GM21825 (cell line): Measurements from ENCODE around the gene RPL39.
"Not testable (repeated sequence)": the region's sequence is repeated elsewhere in the genome, so short reads cannot be mapped to it uniquely, and the experiment has no call there.

Source experiments
- ATAC-seq: cut with Tn5 transposase; IDR thresholded peaks from one replicate; pipeline ENCODE4 v1.9.1; 2021; ENCODE audit warnings: mild to moderate bottlenecking, moderate library complexity; ENCODE audit not compliant: unreplicated experiment

Gene RPL39

DNA sequence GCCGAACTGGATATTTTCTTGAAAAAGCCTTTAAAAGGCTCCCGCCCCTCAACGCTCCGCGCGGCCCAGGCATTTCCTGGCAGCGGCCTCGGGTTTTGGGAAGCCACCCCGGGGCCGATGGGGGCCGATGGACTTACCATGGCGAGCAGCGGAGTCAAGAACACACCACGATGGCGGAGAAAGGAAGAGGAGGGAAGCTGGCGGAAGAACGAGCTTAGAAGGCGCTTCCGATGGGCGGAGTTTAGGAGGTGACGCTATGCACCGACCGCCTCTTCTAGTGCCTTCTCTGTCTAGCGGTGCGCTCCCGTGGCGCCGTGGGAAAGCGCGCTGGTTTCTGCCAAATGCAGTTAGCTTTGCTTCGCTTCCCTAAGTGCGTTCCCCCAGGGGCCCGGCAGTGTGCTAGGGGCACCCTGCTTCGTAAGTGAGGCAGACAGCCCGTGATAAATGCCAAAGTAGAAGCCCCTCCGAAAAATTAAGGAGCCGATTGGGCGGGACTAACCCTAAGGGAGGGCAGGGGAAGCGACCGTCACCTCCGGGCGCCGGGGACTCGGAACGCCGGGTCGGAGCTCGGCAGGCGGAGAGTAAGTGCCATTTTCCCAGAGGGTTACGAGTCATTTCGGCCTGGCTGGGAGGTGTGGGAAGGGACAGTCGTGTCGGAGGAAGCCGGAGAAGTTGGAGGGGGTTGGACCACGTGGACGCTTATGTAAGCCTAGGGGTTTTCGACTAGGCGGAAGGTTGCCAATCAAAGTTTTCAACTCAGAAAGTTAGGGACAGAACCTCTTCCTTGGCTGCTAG lies at the start of gene RPL39:
TSS of gene RPL39 (minus strand) at position 194 of the 795 bp plus-strand sequence. CDS start at position 140, 54 bp downstream.
- ATAC-seq, result peak; percentile 94

DNA sequence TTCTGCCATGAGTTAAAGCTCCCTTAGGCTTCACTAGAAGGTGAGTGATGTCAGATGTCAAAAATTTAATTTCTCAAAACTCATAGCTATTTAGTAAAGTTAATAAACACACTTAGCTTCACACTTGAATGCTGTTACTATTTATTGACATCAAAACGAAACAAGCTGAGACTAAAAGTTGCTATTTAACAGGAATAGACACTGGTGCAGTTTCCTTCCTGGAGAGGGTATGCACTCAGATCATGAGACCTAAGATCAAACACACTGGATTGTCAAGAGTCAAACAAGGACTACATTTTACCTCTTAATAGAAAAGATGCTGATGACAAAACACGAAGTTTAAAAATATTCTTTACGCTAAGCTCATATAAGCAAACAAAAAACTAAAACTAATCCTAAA lies 42.5 kb upstream of the RPL39 start:
- no peak for ATAC-seq

DNA sequence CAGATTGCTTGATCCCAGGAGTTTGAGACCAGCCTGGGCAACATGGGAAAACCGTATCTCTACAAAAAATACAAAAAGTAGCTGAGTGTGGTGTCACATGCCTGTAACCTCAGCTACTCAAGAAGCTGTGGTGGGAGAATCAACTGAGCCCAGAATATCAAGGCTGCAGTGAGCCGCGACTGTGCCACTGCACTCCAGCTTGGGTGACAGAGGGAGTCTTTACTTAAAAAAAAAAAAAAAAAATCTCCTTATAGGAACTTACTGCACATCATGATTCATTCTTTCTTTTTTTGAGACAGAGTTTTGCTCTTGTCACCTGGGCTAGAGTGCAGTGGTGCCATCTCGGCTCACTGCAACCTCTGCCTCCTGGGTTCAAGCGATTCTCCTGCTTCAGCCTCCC lies 37.0 kb upstream of the RPL39 start:
- no peak for ATAC-seq

DNA sequence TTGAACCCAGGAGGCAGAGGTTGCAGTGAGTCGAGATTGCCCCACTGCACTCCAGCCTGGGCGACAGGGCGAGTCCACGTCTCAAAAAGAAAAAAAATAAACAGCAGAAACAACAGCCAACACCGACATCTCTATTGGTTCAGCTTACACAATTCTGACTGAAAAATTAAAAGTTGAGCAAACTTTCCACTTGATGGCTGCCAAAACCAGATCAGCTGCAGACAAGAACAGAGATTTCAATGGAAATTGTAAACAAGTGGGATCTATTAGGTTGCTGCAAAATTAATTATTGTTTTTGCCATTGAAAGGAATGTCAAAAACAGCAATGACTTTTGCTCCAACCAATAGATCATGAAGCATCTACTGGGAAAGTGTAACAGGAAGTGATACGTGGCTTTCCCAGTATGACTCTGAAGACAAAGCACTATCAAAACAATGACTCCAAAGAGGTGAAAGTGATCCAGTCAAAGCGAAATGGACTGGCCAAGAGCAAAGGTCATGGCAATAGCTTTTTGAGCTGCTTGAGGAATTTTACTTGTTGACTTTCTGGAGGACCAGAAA lies 35.0 kb upstream of the RPL39 start:
- no peak for ATAC-seq

DNA sequence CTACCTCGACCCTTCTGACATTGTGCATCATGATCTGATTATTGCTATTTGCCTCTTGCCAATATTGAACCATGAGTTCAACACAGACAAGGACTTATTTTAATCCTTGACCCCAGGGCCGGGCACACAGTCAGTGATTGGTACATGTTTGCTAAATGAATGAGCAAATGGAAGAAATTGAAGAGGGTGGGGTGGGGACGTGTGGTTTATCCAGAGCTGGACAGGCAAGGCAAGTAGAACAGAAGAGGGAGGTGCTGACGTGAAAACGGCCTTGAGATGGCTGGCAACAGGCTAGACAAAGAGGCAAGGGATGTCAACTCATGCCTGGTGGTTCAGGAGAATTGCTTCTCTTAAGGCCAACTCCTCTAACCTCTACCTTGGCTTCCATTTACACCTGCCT lies 32.8 kb upstream of the RPL39 start:
- ATAC-seq, result not testable (repeated sequence)

DNA sequence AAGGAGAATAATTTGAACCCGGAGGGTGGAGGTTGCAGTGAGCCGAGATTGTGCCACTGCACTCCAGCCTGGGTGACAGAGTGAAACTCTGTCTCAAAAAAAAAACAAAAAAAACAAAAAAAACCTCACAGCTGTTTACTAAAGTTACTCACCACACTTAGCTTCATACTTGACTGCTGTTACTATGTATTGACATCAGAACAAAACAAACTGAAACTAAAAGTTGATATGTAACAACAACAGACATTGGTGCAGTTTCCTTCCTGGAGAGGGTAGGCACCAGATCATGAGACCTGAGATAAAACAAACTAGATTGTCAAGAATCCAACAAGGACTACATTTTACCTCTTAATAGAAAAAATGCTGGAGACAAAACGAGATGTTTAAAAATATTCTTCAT lies 30.3 kb upstream of the RPL39 start:
- ATAC-seq, result peak; percentile 98

DNA sequence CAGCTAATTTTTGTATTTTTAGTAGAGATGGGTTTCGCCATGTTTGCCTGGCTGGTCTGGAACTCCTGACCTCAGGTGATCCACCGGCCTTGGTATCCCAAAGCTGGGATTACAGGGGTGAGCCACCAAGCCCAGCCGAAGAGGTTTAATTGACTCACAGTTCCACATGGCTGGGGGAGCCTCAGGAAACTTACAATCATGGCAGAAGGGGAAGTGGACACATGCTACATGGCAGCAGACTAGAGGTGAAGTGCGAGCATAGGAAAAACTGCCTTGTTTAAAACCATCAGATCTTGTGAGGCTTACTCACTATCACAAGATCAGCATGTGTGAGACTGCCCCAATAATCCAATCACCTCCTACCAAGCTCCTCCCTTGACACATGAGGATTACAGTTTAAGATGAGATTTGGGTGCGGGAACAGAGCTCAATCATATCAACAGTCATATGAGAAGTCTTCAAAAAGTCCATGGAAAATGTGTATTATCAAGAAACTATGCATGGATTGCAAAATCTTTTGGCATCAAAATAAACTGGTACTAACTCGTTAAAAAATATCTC lies 25.8 kb upstream of the RPL39 start:
- ATAC-seq, result no peak

DNA sequence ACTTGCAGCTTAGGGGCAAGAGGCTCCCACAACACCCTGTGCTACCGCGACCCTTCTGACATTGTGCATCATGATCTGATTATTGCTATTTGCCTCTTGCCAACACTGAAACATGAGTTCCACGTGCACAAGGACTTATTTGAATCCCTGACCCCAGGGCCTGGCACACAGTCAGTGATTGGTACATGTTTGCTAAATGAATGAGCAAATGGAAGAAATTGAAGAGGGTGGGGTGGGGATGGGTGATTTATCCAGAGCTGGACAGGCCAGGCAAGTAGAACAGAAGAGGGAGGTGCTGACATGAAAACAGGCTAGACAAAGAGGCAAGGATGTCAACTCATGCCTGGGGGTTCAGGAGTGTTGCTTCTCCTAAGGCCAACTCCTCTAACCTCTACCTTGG lies 24.9 kb upstream of the RPL39 start:
- no peak for ATAC-seq

DNA sequence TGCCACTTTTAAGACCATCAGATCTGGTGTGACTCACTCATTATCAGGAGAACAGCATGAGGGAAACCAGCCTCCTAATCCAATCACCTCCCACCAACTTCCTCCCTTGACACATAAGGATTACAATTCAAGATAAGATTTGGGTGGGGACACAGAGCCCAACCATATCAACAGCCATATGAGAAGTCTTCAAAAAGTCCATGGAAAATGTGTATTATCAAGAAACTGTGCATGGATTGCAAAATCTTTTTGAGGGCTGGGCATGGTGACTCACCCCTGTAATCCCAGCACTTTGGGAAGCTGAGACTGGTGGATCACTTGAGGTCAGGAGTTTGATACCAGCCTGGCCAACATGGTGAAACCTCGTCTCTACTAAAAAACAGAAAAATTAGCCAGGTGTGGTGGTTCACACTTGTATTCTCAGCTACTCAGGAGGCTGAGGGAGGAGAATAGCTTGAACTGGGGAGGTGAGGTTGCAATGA lies 17.8 kb upstream of the RPL39 start:
- ATAC-seq, result no peak

DNA sequence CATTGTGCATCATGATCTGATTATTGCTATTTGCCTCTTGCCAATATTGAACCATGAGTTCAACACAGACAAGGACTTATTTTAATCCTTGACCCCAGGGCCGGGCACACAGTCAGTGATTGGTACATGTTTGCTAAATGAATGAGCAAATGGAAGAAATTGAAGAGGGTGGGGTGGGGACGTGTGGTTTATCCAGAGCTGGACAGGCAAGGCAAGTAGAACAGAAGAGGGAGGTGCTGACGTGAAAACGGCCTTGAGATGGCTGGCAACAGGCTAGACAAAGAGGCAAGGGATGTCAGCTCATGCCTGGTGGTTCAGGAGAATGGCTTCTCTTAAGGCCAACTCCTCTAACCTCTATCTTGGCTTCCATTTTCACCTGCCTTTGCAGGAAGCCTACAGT lies 17.0 kb upstream of the RPL39 start:
- ATAC-seq, result not testable (repeated sequence)

DNA sequence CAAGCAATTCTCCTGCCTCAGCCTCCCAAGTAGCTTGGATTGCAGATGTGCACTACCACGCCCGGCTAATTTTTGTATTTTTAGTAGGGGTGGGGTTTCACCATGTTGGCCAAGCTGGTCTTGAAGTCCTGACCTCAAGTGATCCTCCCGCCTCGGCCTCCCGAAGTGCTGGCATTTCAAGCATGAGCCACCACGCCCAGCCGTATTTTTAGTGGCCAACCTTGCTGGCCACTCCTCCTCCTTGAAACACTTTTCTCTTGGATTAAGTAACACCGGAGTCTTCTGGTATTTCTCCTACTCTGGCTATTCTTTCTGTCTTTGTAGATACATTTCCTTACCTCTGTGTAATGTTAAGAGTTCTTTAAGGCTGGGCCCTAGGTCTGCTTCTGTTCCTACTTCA lies 11.1 kb upstream of the RPL39 start:
- no peak for ATAC-seq

DNA sequence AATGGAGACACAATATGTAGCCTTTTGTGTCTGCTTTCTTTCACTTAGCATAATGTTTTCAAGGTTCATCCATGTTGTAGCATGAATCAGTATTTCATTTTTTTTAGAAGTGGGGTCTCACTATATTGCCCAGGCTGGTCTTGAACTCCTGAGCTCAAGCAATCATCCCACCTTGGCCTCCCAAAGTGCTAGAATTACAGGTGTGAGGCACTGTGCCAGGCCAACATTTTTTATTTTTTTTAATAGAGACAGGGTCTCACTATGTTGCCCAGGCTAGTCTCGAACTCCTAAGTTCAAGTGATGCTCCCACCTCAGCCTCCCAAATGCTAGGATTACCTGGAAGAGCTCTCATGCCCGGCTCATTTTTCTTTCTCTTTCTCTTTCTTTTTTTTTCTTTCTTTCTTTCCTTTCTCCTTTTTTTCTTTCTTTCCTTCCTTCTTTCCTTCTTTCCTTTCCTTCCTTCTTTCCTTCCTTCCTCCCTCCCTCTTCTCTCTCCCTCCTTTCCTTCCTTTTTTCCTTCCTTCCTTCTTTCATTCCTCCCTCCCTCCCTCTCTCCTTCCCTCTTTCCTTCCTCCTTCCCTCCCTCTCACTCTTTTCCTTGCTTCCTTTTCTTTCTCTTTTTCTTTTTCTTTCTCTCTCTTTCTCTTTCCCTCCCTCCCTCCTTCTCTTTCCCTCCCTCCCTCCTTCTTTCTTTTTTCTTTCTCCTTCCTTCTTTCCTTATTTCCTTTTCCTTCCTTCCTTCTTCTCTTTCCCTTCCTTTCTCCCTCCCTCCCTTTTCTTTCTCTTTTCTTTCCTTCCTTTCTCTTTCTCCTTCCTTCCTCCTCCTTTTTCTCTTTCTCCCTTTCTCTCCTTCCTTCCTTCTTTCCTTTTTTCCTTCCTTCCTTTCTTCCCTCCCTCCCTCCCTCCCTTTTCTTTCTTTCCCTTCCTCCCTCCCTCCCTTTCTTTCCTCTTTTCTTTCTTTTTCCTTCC lies 10.1 kb upstream of the RPL39 start:
- ATAC-seq, result no peak

DNA sequence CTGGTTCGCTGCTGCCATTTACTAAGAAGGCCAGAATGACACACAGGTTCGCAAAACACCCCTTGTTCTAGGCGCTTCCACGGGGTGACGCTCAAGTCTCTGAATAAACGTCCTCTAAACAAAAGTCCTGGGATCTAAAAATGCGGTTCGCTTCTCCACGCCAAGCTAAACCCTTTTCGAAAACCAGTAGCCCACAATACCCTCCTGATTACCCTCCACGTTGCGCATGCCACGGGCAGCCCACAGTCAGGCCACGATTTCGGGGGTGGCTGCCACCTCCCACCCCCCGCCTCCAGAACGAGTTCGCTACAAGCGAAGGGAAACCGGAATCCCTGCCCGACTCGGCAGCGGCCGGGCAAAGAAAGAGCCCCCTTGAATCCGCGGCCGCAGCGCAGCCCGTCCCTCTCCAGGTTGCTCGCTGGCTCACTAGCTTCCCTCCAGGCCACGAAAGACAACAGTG lies 423 bp downstream of the RPL39 start:
- peak; percentile 9 for ATAC-seq

DNA sequence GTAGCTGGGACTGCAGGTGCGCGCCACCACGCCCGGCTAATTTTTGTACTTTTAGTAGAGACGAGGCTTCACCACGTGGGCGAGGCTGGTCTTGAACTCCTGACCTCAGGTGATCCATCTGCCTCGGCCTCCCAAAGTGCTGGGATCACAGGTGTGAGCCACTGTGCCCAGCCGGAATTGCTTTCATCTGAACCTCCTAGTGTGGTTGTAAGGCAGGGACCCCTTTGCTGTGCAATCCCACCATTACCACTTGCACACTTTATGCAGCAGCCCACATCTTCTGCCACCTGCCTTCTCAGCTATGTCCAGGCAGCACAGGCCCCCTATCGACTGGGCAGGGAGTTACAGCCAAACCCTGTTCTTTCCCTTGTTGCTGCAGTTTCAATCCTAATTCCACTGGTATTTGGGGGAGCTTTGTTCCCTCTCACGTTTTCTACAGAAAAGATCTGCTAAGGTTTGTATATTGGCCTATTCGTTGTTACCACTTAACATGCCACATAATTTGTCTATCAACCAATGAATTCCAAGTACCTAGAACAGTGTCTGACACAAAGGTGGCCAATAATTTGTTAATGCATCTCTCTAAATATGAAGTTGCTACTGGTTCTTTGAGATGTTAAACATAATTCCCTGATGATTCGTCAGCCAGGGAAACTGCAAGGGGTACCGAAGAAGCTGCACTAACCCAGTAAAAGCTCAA lies 6.5 kb downstream of the RPL39 start:
- no peak for ATAC-seq

DNA sequence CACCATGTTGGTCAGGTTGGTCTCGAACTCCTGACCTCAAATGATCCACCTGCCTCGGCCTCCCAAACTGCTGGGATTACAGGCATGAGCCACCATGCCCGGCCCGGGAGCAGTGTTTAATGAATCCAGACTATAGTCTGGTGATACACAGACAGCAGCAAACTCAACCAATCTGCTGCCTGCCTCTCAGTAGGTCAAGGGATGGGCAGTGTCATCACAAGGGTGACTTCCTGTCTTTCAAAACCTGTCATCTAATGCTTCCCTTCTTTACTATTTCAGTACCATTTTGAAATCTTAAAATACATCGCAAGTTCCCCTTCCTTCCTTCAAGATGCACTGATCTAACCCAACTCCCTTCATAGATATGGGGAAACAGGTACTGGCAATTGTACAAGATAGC lies 8.4 kb downstream of the RPL39 start:
- no peak for ATAC-seq

DNA sequence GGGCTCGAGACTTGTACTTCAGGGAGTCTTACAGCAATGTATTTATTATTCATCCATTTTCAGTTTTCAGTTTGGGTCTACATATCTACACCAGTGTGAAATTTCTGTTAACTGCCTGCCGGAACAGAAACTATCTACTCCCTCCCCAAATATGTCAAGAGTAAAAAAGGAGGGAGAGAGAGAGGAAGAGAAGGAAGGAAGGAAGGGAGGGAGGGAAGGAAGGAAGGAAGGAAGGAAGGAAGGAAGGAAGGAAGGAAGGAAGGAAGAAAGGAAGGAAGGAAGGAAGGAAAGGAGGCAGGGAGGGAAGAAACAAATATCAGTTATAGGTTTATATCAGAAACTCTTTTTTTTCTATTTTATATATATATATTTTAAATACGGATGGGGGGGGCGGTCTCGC lies 12.6 kb downstream of the RPL39 start:
- ATAC-seq, result no peak

DNA sequence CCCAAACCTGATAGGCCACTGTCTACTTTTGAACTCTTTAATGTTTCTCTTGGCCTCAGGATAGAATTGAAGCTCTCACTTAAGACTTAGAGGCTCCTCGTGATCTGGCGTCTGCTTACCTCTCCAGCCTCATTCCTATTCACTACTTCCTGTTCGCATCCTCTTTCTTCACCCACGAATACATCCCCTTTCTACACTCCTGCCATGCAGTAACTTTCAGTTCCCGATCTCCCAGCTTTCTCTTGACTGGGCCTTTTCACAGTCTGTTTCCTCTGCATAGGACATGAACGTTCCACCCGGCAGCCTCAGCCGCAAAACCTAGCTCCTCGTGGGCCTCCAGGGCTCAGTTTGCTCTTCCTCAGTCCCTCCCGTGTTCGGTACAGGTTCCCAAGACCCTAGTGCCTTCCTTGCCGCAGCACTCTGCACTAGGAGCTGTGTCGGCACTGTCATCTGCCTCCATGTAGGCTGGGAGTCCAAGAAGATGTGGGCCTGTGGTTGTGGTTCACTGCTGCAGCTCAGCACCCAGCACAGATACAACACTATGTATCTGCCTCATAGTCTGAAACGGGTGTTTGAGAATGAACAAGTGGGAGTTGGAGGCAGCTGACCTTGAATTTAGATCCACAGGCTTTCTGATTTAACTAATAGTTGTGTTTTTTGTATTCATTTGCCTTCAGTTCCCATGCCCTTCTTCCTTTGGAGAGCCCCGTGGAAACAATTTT lies 15.8 kb downstream of the RPL39 start:
- ATAC-seq, result no peak

DNA sequence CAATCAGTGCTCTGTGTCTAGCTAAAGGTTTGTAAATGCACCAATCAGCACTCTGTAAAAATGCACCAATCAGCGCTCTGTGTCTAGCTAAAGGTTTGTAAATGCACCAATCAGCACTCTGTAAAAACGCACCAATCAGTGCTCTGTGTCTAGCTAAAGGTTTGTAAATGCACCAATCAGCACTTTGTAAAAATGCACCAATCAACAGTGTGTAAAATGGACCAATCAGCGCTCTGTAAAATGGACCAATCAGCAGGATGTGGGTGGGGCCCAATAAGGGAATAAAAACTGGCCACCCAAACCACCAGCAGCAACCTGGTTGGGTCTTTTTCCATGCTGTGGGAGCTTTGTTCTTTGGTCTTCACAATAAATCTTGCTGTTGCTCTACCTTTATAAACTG lies 22.0 kb downstream of the RPL39 start:
- ATAC-seq, result not testable (repeated sequence)

DNA sequence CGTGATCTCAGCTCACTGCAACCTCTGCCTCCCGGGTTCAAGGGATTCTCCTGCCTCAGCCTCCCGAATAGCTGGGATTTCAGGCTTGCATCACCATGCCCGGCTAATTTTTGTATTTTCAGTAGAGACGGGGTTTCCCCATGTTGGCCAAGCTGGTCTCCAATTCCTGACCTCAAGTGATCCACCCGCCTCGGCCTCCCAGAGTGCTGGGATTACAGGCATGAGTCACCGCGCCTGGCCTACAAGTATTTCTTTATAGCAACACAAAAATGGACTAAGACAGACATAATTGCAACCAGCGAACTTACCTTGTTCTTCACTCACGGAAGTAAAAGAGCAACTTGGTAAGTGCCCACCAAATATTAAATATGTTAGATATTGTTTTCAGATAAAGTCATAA lies 23.0 kb downstream of the RPL39 start:
- not testable (repeated sequence) for ATAC-seq
